Activated CD8-positive, alpha-beta memory T cell treated with anti-CD3 and anti-CD28 coated beads, Interleukin-2, amount 50 U/mL, for 48 hours (primary cell): Measurements from ENCODE around the gene ZNF639.
A peak's percentile ranks its signal among the peaks of the same experiment; 100 is the strongest.
"Not testable (repeated sequence)": the region's sequence is repeated elsewhere in the genome, so short reads cannot be mapped to it uniquely, and the experiment has no call there.

Experiments
- DNase-seq: peaks from one replicate; pipeline ENCODE4 v3.0.0-alpha.2; 2020

ZNF639 gene, protein sequence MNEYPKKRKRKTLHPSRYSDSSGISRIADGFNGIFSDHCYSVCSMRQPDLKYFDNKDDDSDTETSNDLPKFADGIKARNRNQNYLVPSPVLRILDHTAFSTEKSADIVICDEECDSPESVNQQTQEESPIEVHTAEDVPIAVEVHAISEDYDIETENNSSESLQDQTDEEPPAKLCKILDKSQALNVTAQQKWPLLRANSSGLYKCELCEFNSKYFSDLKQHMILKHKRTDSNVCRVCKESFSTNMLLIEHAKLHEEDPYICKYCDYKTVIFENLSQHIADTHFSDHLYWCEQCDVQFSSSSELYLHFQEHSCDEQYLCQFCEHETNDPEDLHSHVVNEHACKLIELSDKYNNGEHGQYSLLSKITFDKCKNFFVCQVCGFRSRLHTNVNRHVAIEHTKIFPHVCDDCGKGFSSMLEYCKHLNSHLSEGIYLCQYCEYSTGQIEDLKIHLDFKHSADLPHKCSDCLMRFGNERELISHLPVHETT

DNA sequence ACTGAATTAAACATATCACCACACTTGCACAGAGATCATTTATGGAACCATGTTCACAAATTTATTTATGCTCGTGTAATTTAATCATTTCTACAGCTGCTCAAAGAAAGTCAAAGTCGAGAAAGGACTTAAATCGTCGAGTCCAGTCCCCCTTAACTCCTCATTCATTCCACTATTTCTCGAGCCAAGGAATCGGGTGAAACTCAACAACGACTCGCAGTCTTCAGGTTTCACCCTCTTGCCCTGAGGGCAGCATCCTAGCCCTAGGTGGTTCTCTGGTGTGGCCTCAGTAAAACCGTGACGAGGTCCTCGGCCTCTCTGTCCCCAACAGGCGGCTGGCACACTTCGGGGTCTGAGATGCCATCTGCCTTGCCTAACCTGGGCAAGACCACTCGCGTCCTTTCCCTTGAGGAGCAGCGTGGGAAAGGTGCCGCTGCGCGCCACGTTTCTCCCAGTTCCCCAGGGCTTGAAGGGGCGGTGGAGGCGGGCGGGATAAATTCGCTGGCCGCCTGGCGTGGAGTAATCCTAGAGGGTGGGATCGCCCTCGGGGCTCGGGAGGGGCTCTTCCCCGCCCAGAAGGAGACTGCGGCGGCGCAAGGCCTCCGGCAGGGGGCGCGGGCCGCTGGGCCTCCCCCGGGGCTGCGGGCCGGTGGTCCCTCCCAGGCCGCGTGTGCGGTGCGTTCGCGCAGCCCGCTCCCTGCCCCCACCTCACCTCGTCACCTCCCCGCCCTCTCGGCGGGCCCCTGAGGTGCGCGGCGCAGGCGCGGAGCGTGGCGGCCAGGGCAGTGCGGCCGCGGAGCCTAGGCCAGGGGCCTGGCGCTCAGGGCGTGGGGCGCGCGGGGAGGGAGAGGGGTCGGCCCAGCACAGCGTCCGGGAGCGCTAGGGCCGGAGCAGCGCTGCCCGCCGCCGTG, at the start of gene ZNF639:
Gene ZNF639 (plus strand): TSS at position 746 of the 911 bp plus-strand sequence. CDS start 5,263 bp downstream, outside the sequence.
- DNase-seq: peak; percentile 91

DNA sequence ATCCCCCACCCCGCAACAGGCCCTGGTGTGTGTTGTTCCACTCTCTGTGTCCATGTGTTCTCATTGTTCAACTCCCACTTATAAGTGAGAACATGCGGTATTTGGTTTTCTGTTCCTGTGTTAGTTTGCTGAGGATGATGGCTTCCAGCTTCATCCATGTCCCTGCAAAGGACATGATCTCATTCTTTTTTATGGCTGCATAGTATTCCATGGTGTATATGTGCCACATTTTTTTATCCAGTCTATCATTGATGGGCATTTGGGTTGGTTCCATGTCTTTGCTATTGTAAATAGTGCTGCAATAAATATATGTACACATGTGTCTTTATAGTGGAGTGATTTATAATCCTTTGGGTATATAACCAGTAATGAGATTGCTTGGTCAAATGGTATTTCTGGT, 48.4 kb upstream of the ZNF639 start:
- not testable (repeated sequence) for DNase-seq

DNA sequence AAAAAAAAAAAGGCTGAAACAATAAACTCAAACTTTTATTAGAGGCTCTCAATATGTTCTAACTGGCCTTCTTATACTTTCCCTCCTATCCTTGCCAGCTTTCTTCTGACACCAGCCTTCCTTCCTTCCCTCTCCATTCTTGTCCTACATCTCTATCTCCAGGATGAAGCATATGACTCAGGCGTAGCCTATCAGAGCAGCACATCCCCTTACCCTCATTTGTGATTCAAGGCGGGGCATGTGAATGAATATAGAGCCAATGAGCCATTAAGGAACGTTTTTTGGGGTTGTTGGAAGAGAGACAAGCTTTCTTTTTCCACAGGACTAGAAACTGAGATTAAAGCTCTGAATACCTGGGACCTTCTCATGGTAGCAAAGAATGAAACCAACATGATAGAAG, 46.8 kb upstream of the ZNF639 start:
- DNase-seq: no peak

DNA sequence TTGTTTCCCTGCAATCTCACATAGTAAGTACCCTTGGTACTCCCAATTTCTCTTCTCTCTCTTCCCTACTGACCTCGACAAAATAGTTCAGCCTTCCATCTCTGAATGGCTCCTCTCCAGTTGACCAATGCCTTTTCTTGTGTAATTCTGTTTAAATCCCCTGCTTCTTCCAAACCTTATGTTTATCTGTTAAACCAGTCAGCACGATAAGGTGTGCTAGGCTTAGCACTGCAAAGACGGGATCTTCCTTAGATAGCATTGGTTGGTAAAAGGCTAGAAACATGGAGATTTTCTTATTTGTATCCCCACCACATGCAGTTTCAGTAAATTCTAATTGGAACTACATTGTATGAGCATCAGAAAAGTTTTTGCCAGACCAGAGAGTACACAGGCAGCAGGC, 46.1 kb upstream of the ZNF639 start:
- DNase-seq: no peak

DNA sequence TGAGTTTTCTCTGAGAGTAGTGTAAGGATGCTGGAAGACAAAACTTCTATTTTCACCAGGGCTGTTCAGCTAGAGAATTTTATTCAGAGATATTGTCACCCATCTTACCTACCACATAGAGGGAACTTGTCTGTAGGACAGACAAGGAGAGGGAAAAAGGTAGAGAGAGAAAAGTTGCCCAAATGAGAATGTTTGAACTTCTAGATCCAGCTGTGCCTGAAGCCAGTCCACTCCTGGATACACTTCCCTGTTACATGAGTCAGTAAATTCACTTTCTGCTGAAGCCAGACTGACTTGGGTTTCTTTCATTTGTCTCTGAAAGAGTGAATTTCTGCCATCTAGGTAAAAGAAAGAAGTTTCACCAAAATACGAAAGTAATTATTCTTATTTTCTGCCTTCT, 44.7 kb upstream of the ZNF639 start:
- no peak for DNase-seq

DNA sequence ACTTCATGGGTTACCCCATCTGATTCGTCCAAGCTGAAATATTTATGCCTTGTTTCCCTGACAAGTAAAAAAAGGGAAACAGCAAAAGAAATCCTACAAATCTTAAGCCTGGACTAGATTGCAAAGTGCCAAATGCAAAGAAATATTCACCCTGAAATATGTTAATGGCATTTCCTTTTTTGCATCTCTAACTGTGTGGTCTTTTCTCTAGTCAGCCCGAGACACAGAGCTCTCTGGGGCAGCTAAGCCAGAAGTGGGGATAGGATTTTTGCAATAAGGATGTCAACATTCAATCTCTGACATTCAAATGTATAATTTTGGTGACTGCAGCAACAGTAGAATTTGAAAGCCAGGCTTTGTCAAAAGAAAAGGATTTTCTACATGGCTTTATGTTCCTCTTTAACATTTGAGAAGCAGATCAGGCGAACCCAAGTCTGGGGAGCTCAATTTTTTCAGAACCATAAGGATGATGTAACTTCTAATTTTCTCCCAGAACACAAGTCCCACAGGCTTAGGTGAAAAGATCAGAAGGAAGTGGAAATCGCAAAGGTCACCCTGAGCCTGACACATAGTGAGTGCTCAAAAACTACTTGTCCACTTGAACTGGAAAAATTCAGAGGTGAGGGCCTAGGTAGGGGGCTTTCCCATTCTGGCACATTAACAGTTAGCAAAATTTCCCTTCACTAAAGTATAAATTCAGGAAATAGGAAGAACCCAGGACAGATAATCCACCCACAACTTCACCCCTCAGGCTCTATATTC, 43.7 kb upstream of the ZNF639 start:
- no peak for DNase-seq

DNA sequence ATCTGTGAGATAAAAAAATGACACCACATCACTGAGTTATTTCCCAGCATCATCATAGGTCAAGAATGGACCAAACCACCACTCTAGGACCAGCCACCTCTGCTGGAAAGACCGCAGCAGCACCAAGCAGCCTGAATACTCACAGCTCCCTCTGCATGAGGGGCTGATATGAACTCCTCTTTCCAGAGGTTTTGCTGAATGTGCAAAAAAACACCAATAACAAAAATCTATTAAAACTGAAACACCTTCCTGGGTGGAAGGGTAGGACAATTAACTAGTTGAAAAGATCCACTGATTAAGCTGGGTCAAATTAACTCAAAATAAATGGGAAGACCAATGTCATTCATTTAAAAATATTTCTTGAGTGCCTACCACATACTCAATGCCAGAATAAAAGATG, 43.0 kb upstream of the ZNF639 start:
- DNase-seq: no peak

DNA sequence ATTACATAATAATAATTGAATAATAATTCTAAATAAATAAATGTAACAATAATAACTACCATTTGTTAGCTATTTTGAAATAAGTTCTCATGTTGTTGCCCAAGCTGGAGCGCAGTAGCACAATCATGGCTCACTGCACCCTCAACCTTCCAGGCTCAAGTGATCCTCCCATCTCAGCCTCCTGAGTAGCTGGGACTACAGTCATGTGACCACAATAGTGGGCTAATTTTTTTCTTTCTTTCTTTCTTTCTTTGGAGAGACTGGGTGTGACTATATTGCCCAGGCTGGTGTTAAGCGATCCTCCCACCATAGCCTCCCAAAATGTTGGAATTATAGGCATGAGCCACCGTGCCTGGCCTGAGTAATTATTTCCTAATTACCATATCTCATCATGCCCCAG, 41.0 kb upstream of the ZNF639 start:
- no peak for DNase-seq

DNA sequence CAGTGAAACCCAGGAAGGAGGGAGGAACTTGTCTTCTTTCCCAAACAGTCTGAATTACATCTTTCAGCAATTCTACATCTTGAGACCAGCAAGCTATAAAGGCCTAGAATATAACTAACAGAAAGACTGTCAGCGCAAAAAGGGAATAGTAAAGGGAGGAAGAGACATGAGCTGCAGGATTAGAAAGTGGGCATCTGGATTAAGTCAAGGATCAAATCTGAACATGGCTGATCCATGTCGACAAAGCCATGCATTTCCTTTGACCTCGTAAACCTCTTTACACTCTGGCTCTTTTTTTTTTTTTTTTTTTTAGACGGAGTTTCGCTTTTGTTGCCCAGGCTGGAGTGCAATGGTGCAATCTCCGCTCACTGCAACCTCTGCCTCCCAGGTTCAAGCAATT, 36.5 kb upstream of the ZNF639 start:
- no peak for DNase-seq

DNA sequence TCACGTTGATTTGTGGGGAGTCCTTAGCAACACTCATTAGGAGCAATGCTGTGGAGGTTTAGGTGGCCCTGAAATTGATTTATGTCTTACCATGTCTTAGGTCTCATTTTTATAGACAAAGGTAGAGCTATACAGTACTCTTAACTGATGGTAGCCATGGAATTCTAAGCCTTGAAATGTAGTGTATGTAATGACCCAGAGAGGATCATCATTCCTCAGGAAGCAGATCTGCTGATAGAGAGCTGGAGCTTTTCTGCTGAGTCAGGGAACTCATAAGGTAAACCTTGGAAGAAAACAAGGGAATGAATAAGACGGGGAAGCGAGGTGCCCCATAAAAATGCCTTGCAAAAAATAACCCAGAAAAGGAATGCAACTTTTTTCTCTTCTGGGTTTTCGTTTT, 34.0 kb upstream of the ZNF639 start:
- DNase-seq: no peak

DNA sequence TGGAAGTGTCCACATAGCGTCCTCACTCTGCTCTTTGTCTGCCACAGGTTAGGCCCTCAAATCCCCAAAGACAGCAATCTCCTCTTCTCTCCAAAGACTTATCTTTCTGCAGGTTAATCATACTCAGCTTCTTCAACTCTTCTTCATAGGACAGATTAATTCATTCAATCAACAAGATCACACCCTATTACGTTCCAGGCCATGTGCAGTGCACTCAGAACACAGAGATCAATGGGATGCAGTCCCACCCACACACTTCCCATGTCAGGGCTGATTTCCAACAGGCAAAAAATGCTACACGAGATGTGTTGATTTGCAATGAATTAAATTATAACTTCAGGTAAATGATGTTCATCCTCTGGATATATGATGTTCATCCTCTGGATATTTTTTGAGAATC, 33.5 kb upstream of the ZNF639 start:
- DNase-seq: no peak

DNA sequence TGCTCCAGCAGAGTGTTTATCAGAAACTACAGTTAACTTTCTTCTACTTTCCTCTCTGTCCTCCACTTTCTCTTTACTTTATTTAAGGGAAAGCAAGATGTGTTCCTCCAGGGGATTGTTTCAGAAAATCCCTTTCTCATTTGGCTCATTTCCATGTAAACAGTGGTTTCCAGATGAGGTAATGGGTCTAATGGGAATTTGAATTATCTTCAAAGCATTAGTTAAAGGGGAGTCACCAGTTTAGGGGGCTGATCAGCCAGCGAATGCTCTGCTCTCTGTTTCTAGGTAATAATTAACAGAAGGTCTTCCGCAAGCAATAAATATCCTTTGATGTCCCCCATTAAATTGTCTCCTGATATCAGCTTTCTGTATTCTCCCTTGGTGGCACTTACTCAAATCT, 30.4 kb upstream of the ZNF639 start:
- DNase-seq: no peak

DNA sequence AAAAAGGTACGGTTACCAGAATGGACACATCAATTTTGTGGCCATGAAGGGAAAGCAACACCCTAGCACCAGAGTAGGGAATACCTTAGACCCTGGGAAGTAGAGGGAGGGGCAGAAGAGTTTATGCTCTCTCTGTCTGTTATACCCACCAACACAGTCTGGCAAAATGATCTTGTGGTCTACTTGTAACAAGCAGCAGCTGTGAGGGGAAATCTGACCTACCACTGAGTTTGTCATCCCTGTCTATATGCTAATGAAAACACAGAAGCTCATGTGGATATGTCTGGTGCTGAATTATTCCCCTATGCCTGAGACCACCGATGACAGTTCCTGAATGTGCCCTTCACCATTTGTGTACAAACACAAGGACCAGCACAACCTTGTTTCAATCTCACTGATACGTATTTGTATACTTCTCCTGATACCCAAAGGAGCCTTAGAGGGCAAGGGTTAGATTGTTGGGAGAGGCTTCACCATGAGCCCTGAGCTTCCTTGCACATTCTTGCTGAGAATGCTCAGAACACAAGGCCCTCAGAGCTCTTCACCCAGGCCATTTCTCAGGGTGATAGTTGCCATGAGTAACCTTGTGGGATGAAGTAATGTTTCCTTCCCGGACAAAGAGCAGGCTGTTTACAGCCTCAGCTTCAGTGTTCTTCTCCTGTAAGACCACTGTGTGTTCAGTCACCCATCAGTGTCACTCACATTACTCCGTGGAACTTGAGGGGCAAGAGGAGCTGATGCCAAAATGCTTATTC, 24.7 kb upstream of the ZNF639 start:
- DNase-seq: no peak

DNA sequence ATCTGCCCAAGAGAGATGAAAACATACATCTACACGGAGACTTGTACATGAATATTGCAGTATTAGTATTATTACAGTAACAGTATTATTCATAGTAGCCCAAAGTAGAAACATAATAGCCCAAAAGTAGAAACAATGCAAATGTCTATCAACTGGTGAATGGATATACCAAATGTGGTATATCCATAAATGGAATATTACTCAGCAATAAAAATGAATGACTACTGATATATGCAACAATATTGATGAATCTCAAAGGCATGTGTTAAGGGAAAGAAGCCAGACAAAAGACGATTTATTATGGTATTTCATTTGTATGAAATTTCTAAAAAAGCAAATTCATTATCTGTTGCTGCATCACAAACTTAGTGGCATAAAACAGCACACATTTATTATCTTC, 23.5 kb upstream of the ZNF639 start:
- DNase-seq: no peak

DNA sequence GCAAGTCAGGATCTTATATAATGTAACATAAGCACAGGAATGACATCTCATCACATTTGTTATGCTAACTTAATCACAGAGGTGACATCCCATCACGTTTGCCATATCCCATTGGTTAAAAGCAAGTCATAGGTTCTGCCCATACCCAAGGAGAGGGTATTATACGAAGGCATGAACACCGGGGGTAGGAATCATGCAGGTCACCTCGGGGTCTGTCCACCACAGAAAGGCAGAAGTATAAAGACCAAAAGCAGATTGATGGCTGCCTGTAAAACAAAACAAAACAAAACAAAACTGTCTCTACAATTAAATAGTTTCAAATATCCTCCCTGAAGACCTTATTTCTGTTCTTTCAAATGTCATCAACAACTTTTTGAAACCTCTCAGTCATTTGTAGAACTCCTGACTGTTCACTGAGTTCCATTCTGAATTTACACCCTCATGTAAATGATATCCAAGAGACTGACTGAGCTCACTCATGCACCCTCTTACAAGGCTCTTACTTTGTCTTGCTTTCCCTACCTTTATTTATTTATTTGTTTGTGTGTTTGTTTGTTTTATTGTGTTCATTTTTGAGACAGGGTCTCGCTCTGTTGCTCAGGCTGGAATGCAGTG, 22.7 kb upstream of the ZNF639 start:
- no peak for DNase-seq

DNA sequence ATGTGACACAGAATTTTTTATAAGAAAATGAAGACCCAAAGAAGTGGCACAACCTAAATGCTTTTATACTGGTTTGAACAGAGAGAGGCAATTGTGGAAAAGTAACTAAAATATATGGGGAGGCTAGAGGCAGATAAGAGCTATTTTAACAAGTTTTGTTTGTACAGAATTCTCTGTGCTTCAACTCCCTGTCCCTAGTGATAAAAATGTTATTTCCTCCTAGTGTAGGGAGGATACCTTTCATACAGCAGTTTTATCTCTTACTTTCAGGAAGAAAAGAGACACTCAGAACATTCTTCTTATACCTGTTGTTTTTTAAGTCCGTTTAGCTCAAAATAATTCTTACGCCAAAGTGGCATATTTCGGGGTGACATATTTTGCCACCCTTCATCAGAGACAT, 21.2 kb upstream of the ZNF639 start:
- DNase-seq: no peak

DNA sequence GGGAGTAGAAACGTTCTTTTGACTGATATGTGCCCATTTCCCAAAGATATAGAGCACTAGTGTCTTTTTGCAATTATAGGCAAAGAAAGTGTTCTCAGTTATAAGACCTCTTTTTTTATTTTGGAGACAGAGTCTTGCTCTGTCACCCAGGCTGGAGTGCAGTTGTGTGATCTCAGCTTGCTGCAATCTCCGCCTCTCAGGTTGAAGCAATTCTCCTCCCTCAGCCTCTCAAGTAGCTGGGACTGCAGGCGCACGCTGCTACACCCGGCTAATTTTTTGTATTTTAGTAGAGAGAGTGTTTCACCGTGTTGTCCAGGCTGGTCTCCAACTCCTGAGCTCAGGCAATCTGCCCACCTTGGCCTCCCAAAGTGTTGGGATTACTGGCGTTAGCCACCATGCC, 20.7 kb upstream of the ZNF639 start:
- no peak for DNase-seq

DNA sequence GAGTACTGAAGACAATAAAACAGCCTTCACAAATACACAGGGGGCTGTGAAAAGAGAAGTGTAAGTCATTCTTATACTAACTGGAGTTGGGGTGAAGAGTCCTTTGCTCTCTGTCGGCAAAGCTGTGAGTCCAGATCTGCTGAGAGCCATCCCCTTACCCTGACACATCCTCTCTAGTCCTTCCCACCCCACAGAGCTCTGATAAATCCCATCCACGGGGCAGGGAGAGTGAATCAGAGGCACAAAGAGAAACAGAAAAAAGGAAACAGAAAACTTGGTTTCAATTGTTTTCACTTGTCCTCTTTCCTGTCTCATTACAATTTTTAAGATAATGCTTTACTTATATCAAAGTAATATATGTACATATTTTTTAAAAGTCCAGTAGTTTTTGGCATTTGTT, 18.2 kb upstream of the ZNF639 start:
- DNase-seq: no peak

DNA sequence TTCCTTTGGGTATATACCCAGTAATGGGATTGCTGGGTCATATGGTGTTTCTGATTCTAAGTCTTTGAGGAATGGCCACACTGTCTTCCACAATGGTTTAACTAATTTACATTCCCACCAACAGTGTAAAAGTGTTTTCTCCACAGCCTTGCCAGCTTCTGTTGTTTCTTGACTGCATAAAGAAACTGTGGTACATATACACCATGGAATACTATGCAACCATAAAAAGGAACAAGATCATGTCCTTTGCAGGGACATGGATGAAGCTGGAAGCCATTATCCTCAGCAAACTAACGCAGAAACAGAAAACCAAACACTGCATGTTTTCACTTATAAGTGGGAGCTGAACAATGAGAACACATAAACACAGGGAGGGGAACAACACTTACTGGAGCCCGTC, 15.5 kb upstream of the ZNF639 start:
- DNase-seq: not testable (repeated sequence)

DNA sequence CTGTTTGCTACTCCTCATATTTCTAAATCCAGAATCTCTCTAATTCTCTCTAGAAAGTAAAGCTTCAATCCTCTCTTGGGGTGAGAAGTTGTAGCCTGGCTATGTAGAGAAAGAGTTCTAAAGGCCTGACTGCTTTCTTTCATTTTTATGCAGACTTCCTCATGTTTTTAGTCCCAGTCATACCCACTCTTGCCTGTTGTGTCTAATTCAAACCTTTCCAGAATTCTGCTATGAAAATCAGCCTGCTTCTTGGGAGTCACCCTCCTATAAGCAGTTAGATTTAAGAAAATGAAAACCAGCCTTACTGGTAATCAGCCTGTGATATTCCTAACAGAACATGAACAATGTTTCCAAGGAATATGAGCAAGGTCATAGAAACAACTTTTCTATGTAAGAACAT, 14.8 kb upstream of the ZNF639 start:
- DNase-seq: no peak

DNA sequence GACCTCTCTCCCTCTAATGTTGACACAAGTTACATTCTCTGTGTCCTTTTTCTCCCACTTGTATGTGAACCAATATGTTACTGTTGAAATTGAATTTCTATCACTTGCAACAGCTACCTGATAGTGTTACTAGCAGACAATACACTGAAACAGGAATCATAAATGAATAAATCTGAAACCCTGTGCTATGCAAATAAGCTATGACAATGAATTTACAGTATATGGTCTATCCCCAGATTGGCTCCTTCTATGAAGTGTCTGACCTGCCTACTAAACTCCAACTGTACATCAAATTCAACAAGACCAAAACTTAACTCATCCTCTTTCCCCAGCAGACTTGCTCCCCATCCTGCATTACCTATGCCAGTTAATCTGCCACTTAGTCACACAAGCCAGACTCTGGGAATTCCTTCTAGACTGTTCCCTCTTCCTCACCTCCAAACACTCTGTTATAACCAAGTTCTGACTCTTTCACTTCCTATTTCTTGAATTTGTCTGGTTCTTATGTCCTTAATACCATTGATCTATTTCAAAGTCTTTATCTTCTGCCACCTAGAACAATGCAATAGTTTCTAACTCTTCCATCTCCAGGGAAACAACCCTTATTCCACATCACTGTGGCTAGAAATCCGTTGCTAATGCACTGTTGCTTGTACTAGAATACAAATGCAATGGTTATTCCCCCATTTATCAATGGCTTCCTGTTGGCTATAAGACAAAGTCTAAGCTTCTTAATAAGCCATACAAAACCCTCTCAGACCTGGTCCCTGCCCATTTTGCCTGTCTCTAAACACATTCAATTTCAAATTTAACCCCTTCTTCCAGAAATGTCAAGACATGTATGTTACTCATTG, 13.4 kb upstream of the ZNF639 start:
- no peak for DNase-seq
